Right lobe of liver (tissue), 6 donors: Measurements from ENCODE around the gene HIP1R. TPM values are rescaled to one million over a fixed set of nuclear protein-coding genes. Genes with fewer than 3 reads are reported as not detected.

ENCODE experiments used
- ATAC-seq, 4 donors: fragments of 200-7000 bp; cut with Tn5 transposase; one replicate each; pipeline ENCODE4 v1.9.1; 2020; ENCODE audit warnings: mild to moderate bottlenecking in 4 of 4, moderate library complexity in 4 of 4
- DNase-seq, 3 donors: peaks; one replicate each; pipeline ENCODE4 v3.0.0-alpha.2; 2020
- H3K27ac ChIP-seq, 3 donors: fragments of 200-600 bp; one replicate each; pipeline ENCODE4 v1.8.0; 2022
- H3K27me3 ChIP-seq, 2 donors: fragments of 200-600 bp; one replicate each; pipeline ENCODE4 v1.8.0; 2022
- H3K36me3 ChIP-seq, 4 donors: fragments of 200-600 bp; sonication (generic) in 1 of 4; one replicate each; pipeline versions ENCODE4 v1.5.1 to v1.8.0; 2017 to 2022; ENCODE audit warnings: control low read depth in 1 of 4
- H3K4me1 ChIP-seq, 4 donors: fragments of 200-600 bp; sonication (generic) in 1 of 4; one replicate each; pipeline versions ENCODE4 v1.5.1 to v1.8.0; 2017 to 2022; ENCODE audit warnings: control low read depth in 1 of 4
- H3K4me3 ChIP-seq, 3 donors: fragments of 200-600 bp; one replicate each; pipeline ENCODE4 v1.8.0; 2022
- H3K9me3 ChIP-seq, 4 donors: fragments of 200-600 bp; sonication (generic) in 1 of 4; one replicate each; pipeline versions ENCODE4 v1.5.1 to v1.8.0; 2017 to 2022; ENCODE audit warnings: control low read depth in 1 of 4
- POLR2A ChIP-seq: fragments of 450-650 bp; IDR thresholded peaks from one replicate; pipeline ENCODE4 v1.6.1; 2017; ENCODE audit warnings: antibody characterized with exemption, mild to moderate bottlenecking
- WGBS: methylation state at CpG from one replicate; pipeline ENCODE4 v1.1.6; 2018; ENCODE audit warnings: low coverage, low lambda C conversion rate; ENCODE audit not compliant: insufficient coverage; ENCODE audit errors: missing lambda C conversion rate; 5-methylcytosine and 5-hydroxymethylcytosine counted together
- intact Hi-C, 2 donors: fragments of 100-400 bp; cut with DNase I; formaldehyde crosslinking; loops; one replicate each; pipeline versions ENCODE4 v1.11.2 to v1.14.1; 2022
- total RNA-seq, 6 experiments: library from RNA; depleted of rRNA in 2 of 6; stranded (reverse); fragments of >200 nt in 2 of 6; fragmentation: NEBNext Ultra II Directional in 3 of 6; extraction: Animal tissue kit (Norgen Biotek cat#: 25700) in 3 of 6; gene quantifications; one replicate each; pipeline versions ENCODE4 v1.1.0 to v1.2.4, GENCODE V29; 2016 to 2023
- TF ChIP-seq, protein P1 (sequence below), 4 donors: fragments of 200-600 bp in 3 of 4; fragments of 450-650 bp in 1 of 4; IDR thresholded peaks; one replicate each; pipeline versions ENCODE4 v1.5.1 to v1.8.0; 2016 to 2022; ENCODE audit warnings: antibody characterized with exemption in 4 of 4, mild to moderate bottlenecking in 2 of 4
- donor health status: DM: no; HTN: yes; CAD: no.
- donor health status: DM: no; HTN: no; CAD: no.
- donor health status: DM: no; HTN: no; CAD: no.
- donor health status: DM: no; HTN: yes; CAD: no.
- donor health status: DM: no; HTN: yes; CAD: no.

Gene HIP1R
- total RNA-seq, 6 experiments from 2014 or later: 23.6 to 37.2 (median 27.8) TPM

GRCh38 chr12:122893208-122894153, 58.2 kb downstream of the HIP1R start:
- H3K27me3 ChIP-seq: no peaks in the 10 kb centered on the region
- TF ChIP-seq, protein P1, sequence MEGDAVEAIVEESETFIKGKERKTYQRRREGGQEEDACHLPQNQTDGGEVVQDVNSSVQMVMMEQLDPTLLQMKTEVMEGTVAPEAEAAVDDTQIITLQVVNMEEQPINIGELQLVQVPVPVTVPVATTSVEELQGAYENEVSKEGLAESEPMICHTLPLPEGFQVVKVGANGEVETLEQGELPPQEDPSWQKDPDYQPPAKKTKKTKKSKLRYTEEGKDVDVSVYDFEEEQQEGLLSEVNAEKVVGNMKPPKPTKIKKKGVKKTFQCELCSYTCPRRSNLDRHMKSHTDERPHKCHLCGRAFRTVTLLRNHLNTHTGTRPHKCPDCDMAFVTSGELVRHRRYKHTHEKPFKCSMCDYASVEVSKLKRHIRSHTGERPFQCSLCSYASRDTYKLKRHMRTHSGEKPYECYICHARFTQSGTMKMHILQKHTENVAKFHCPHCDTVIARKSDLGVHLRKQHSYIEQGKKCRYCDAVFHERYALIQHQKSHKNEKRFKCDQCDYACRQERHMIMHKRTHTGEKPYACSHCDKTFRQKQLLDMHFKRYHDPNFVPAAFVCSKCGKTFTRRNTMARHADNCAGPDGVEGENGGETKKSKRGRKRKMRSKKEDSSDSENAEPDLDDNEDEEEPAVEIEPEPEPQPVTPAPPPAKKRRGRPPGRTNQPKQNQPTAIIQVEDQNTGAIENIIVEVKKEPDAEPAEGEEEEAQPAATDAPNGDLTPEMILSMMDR (IDR thresholded peaks at IDR 0.05): no peak
- TF ChIP-seq POLR2A: no peak
- H3K27ac ChIP-seq: peak overlapping the region in 2 of 3 donors; percentile 79 to 81
- peaks cover 0 to 41% (median 6%) of the 10 kb centered on the region in 4 donors for H3K4me1 ChIP-seq
- 64% methylated on average over 7 of the region's 7 CpGs for WGBS
- DNase-seq (peak in 1 of 3 donors; percentile 74), ATAC-seq (no peak)
- no peak overlapping the region for H3K4me3 ChIP-seq
- intact Hi-C loops: no loop called here
- H3K9me3 ChIP-seq: no peaks in the 10 kb centered on the region
- H3K36me3 ChIP-seq: no peaks in the 10 kb centered on the region

GRCh38 chr12:122894193-122895121, 59.2 kb downstream of the HIP1R start:
- DNase-seq: no peak
- H3K27ac ChIP-seq: peak overlapping the region; percentile 79 to 81 (median 79)
- WGBS: 58% methylated on average over 10 of the region's 15 CpGs

GRCh38 chr12:122895320-122895703, 60.1 kb downstream of the HIP1R start:
- Histone ChIP-seq H3K27me3 (no peaks in the 10 kb centered on the region), H3K4me1 (peaks cover 0 to 32% (median 2%) of the 10 kb centered on the region in 4 donors), H3K9me3 (no peaks in the 10 kb centered on the region), H3K27ac (peak overlapping the region; percentile 79 to 81 (median 79)), H3K4me3 (peak overlapping the region; percentile 60 to 87 (median 79)), H3K36me3 (no peaks in the 10 kb centered on the region)
- intact Hi-C loops: no loop called here
- no peak for DNase-seq
- whole genome bisulfite sequencing: 18% methylated on average over 9 of the region's 9 CpGs
- no peak for TF ChIP-seq POLR2A
- TF ChIP-seq, protein P1 (IDR thresholded peaks at IDR 0.05): no peak
- peak in 3 of 4 donors; percentile 6 to 15 (median 14) for ATAC-seq

More at GRCh38 chr12:122894193-122895121, 59.2 kb downstream of the HIP1R start:
- Histone ChIP-seq H3K9me3 (no peaks in the 10 kb centered on the region), H3K4me1 (peaks cover 0 to 34% (median 2%) of the 10 kb centered on the region in 4 donors), H3K36me3 (no peaks in the 10 kb centered on the region), H3K4me3 (peak overlapping the region; percentile 60 to 87 (median 79)), H3K27me3 (no peaks in the 10 kb centered on the region)
- TF ChIP-seq POLR2A: no peak
- TF ChIP-seq, protein P1 (IDR thresholded peaks at IDR 0.05): no peak
- intact Hi-C loops: no loop called here
- ATAC-seq: no peak
